GM12891 (cell line): Measurements from ENCODE around the gene BMF.

Experiments
- POLR2A ChIP-seq: IDR thresholded peaks from 2 replicates; pipeline ENCODE4 v1.6.1; 2011; ENCODE audit warnings: low read depth, low read length, control low read depth
- POLR2AphosphoS5 ChIP-seq: IDR thresholded peaks from 2 replicates; pipeline ENCODE4 v1.6.1; 2011; ENCODE audit warnings: low read depth, low read length, control low read depth

DNA sequence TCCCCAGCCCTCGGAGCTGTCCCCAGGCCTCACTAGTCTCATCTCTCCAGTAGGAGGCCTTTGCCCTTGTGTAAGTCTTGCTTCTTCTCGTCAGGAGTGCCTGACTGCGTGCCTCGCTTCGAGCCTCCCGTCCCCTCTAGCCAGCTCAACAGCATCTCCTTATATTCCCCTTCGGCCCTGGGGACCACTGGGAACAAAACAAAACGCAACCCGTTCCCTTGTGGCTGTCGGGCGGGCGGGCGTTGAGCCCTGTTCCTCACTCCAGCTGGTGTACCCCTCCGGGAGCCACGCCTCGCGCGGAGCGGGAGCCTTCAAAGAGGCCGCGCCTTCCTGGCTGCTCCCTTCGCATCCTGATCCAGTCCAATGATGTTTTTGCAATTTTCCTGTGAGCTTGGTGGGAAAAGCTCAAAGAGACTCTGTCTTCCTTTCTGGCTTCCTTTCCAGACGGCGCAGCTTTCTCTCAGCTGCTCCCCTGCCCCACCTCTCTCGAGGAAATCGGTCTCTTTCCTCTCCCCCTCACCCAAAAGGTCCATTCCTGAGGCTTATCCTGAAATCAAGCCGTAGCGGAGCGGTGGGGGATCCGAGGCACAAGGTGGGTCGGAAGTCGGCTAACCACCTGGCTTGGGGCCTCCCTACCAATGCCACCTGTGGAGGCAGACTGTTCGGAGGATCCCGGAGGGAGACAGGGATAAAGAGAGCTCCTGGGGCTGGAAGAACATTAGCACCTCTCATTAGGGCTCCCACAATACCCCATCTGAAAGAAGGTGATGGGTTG, 36.3 kb downstream of the BMF start:
- no peak for TF ChIP-seq POLR2A
- TF ChIP-seq POLR2AphosphoS5, result no peak
